CD14-positive monocyte (primary cell): Measurements from ENCODE around the gene GAS6. TPM values are rescaled to one million over a fixed set of nuclear protein-coding genes. Genes with fewer than 3 reads are reported as not detected.

Source experiments
- DNase-seq, 3 donors: peaks; one replicate each; pipeline ENCODE4 v3.0.0-alpha.2; 2011 to 2022
- H2AFZ ChIP-seq: 2 replicates; pipeline ENCODE4 v1.6.0; 2012; ENCODE audit warnings: mild to moderate bottlenecking, low read depth, low read length, inconsistent platforms; ENCODE audit not compliant: insufficient read depth, poor library complexity, severe bottlenecking
- H3K27ac ChIP-seq, 2 donors: 1 replicate in 1 of 2; 2 replicates in 1 of 2; pipeline ENCODE4 v1.5.1; 2012 to 2013; ENCODE audit warnings: low read length in 2 of 2, control low read depth in 1 of 2, inconsistent platforms in 1 of 2, low read depth in 1 of 2, mild to moderate bottlenecking in 1 of 2
- H3K27me3 ChIP-seq, 2 donors: one replicate each; pipeline versions ENCODE4 v1.6.0 to v1.6.1; 2011 to 2013; ENCODE audit warnings: low read length in 2 of 2; ENCODE audit not compliant: control insufficient read depth in 2 of 2, insufficient read depth in 2 of 2
- H3K36me3 ChIP-seq, 2 donors: replicated peaks in 1 of 2; 1 replicate in 1 of 2; 2 replicates in 1 of 2; pipeline versions ENCODE4 v1.5.1 to v1.6.1; 2012 to 2013; ENCODE audit warnings: low read length in 2 of 2, control low read depth in 1 of 2, inconsistent platforms in 1 of 2, mild to moderate bottlenecking in 1 of 2; ENCODE audit not compliant: insufficient read depth in 2 of 2, control insufficient read depth in 1 of 2
- H3K4me1 ChIP-seq, 2 donors: 1 replicate in 1 of 2; 2 replicates in 1 of 2; pipeline versions ENCODE4 v1.5.1 to v1.6.1; 2012 to 2013; ENCODE audit warnings: low read length in 2 of 2, control low read depth in 1 of 2, inconsistent platforms in 1 of 2, mild to moderate bottlenecking in 1 of 2, moderate library complexity in 1 of 2; ENCODE audit not compliant: insufficient read depth in 2 of 2, control insufficient read depth in 1 of 2
- H3K4me2 ChIP-seq: replicated peaks from 2 replicates; pipeline ENCODE3; 2012; ENCODE audit warnings: low read length, moderate library complexity, mild to moderate bottlenecking; ENCODE audit not compliant: poor library complexity, severe bottlenecking; ENCODE audit errors: extremely low read depth
- H3K4me3 ChIP-seq, 3 experiments: fragments of 200-600 bp in 1 of 3; sonication (generic) in 1 of 3; replicated peaks in 1 of 3; 1 replicate in 2 of 3; 2 replicates in 1 of 3; pipeline ENCODE4 v1.5.1; 2011 to 2013; ENCODE audit warnings: low read length in 3 of 3, mild to moderate bottlenecking in 3 of 3, control low read depth in 2 of 3, low read depth in 2 of 3, inconsistent platforms in 1 of 3, moderate library complexity in 1 of 3
- H3K79me2 ChIP-seq: 2 replicates; pipeline ENCODE4 v1.6.0; 2012; ENCODE audit warnings: mild to moderate bottlenecking, control low read depth, inconsistent platforms, low read length, moderate library complexity; ENCODE audit not compliant: insufficient read depth
- H3K9ac ChIP-seq: 2 replicates; pipeline ENCODE4 v1.6.0; 2017; ENCODE audit warnings: low read length, mild to moderate bottlenecking; ENCODE audit not compliant: insufficient read depth, poor library complexity, severe bottlenecking
- H3K9me3 ChIP-seq, 2 donors: replicated peaks in 1 of 2; 1 replicate in 1 of 2; 2 replicates in 1 of 2; pipeline versions ENCODE4 v1.5.1 to v1.6.1; 2012 to 2013; ENCODE audit warnings: low read length in 2 of 2, control low read depth in 1 of 2; ENCODE audit not compliant: control insufficient read depth in 1 of 2, insufficient read depth in 1 of 2
- H4K20me1 ChIP-seq: 2 replicates; pipeline ENCODE4 v1.6.0; 2012; ENCODE audit warnings: mild to moderate bottlenecking, low read length, control low read depth, moderate library complexity; ENCODE audit not compliant: insufficient read depth
- H3K27ac Mint-ChIP-seq, 7 donors: one replicate each; pipeline ENCODE4 v1.8.0; 2020; ENCODE audit warnings: mild to moderate bottlenecking in 7 of 7, mixed read lengths in 7 of 7, moderate library complexity in 6 of 7, inconsistent platforms in 2 of 7
- H3K27me3 Mint-ChIP-seq, 3 donors: one replicate each; pipeline ENCODE4 v1.8.0; 2021 to 2022; ENCODE audit warnings: low read depth in 3 of 3, mild to moderate bottlenecking in 3 of 3, mixed read lengths in 3 of 3, moderate library complexity in 3 of 3, inconsistent platforms in 1 of 3
- H3K36me3 Mint-ChIP-seq, 2 donors: one replicate each; pipeline ENCODE4 v1.8.0; 2020; ENCODE audit warnings: mixed read lengths in 2 of 2, inconsistent platforms in 1 of 2, mild to moderate bottlenecking in 1 of 2
- H3K4me1 Mint-ChIP-seq: one replicate; pipeline ENCODE4 v1.8.0; 2020; ENCODE audit warnings: mild to moderate bottlenecking, mixed read lengths
- H3K4me3 Mint-ChIP-seq, 2 donors: one replicate each; pipeline ENCODE4 v1.8.0; 2020; ENCODE audit warnings: mild to moderate bottlenecking in 2 of 2, mixed read lengths in 2 of 2, moderate library complexity in 1 of 2
- H3K9me3 Mint-ChIP-seq, 7 donors: one replicate each; pipeline ENCODE4 v1.8.0; 2020 to 2022; ENCODE audit warnings: mixed read lengths in 7 of 7, mild to moderate bottlenecking in 6 of 7, moderate library complexity in 6 of 7, inconsistent platforms in 2 of 7
- WGBS: methylation state at CpG from one replicate; pipeline ENCODE4 v1.1.5; 2013; ENCODE audit warnings: missing lambda C conversion rate; ENCODE audit not compliant: insufficient coverage; 5-methylcytosine and 5-hydroxymethylcytosine counted together
- intact Hi-C, 2 donors: fragments of 100-400 bp; cut with micrococcal nuclease; formaldehyde crosslinking; loops; one replicate each; pipeline versions ENCODE4 v1.15.0 to v1.15.1; 2023
- polyA plus RNA-seq, 3 donors: library from polyadenylated mRNA; depleted of rRNA in 1 of 3; unstranded in 2 of 3; stranded (reverse) in 1 of 3; fragments of 300-500 nt in 2 of 3; fragments of >200 nt in 1 of 3; fragmentation: Illumina TruSeq in 2 of 3; gene quantifications; 1 replicate in 2 of 3; 2 replicates in 1 of 3; pipeline ENCODE4 v1.2.3, GENCODE V29; 2012 to 2021
- TF ChIP-seq, protein P1 (sequence below): fragments of 200-600 bp; IDR thresholded peaks from one replicate; pipeline ENCODE4 v1.8.0; 2022; ENCODE audit warnings: antibody characterized with exemption, mild to moderate bottlenecking

The GAS6 gene
- polyA plus RNA-seq, 3 donors, result 1.8 to 7.5 (median 1.9) TPM

DNA sequence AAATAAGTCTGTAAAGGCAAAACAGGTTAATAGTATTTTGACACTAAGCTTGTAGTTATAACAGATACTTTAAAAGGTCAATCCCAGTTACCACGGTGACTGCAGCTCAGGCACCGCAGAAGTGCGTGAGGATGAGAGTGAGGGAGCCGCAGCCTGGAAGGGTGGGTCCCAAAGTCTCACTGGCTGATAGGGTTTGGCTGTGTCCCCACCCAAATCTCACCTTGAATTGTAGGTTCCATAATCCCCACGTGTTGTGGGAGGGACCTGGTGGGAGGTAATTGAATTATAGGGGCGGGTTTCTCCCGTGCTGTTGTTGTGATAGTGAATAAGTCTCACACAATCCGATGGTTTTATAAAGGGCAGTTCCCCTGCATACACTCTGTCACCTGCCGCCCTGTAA is 40.0 kb upstream of the GAS6 start:
- intact Hi-C loops, result no loop called here
- no peak overlapping the region for H3K4me3 Mint-ChIP-seq
- H3K79me2 ChIP-seq, result no peaks in the 10 kb centered on the region
- peaks cover 18 to 20% (median 19%) of the 10 kb centered on the region in 3 donors for H3K27me3 Mint-ChIP-seq
- H3K9me3 Mint-ChIP-seq, result peaks cover 0 to 1% (median 0%) of the 10 kb centered on the region in 7 donors
- H3K36me3 Mint-ChIP-seq, result no peaks in the 10 kb centered on the region
- H3K9ac ChIP-seq, result no peak overlapping the region
- H3K4me1 Mint-ChIP-seq, result peaks cover 6% of the 10 kb centered on the region
- H3K27ac ChIP-seq, result no peak overlapping the region
- H3K27me3 ChIP-seq, result peaks cover 7 to 20% of the 10 kb centered on the region in 2 donors
- no peak for DNase-seq
- 100% methylated on average over 4 of the region's 9 CpGs for WGBS
- H3K36me3 ChIP-seq, result no peaks in the 10 kb centered on the region
- TF ChIP-seq, protein P1, sequence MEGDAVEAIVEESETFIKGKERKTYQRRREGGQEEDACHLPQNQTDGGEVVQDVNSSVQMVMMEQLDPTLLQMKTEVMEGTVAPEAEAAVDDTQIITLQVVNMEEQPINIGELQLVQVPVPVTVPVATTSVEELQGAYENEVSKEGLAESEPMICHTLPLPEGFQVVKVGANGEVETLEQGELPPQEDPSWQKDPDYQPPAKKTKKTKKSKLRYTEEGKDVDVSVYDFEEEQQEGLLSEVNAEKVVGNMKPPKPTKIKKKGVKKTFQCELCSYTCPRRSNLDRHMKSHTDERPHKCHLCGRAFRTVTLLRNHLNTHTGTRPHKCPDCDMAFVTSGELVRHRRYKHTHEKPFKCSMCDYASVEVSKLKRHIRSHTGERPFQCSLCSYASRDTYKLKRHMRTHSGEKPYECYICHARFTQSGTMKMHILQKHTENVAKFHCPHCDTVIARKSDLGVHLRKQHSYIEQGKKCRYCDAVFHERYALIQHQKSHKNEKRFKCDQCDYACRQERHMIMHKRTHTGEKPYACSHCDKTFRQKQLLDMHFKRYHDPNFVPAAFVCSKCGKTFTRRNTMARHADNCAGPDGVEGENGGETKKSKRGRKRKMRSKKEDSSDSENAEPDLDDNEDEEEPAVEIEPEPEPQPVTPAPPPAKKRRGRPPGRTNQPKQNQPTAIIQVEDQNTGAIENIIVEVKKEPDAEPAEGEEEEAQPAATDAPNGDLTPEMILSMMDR, result no peak
- no peak overlapping the region for H3K4me3 ChIP-seq
- H3K9me3 ChIP-seq, result no peaks in the 10 kb centered on the region
- H4K20me1 ChIP-seq, result no peaks in the 10 kb centered on the region
- no peak overlapping the region for H2AFZ ChIP-seq
- H3K4me2 ChIP-seq, result no peak overlapping the region
- peaks cover 0 to 2% of the 10 kb centered on the region in 2 donors for H3K4me1 ChIP-seq
- H3K27ac Mint-ChIP-seq, result peak overlapping the region in 1 of 7 donors; percentile 74

DNA sequence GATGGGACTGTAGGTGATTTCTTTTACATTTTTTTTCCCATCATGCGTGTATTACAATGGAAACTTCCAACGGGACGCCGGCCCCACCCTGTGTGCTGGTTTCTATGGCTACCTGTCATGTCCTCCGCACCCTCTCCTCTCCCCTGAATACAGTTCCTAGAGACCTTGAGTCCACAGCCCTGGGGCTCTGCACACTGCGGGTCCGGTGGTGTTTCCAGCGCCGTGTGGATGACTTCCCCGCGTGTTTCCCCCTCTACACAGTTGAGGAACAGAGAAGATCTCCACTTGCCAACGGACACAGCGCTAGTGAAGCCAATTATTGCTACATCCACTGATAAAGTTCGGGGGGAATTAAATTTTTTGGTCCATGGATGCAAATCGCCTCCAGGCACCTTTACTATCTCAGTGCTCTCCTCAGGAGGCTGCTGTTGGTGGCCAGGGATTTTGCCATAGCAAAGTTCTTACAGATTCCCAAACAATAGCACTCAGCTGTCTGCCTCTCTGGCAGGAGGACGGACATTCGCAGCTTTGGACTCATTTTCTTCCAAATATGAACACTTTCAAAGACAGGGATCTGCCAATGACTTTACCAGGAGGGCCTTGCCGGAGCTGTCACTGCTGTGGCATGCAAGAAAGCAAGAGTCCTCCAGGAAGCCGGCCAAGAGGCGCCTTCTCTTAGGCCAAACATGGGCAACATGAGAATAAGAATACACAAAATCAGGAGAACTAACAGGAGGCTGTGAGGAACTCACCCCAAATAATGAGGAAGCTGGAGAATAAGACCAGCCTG is 39.3 kb upstream of the GAS6 start:
- no peaks in the 10 kb centered on the region for H3K4me1 Mint-ChIP-seq
- Histone ChIP-seq H2AFZ (no peak overlapping the region), H3K4me3 (no peak overlapping the region), H3K79me2 (no peaks in the 10 kb centered on the region), H3K27ac (no peak overlapping the region), H3K27me3 (peaks cover 7 to 15% of the 10 kb centered on the region in 2 donors), H3K4me2 (no peak overlapping the region), H3K9me3 (no peaks in the 10 kb centered on the region), H3K9ac (no peak overlapping the region), H4K20me1 (no peaks in the 10 kb centered on the region), H3K36me3 (no peaks in the 10 kb centered on the region), H3K4me1 (no peaks in the 10 kb centered on the region)
- TF ChIP-seq, protein P1, result no peak
- H3K27ac Mint-ChIP-seq, result peak overlapping the region in 1 of 7 donors; percentile 83
- intact Hi-C loops, result no loop called here
- peaks cover 16 to 17% (median 17%) of the 10 kb centered on the region in 3 donors for H3K27me3 Mint-ChIP-seq
- DNase-seq, result no peak
- no peaks in the 10 kb centered on the region for H3K36me3 Mint-ChIP-seq
- no peak overlapping the region for H3K4me3 Mint-ChIP-seq
- peaks cover 0 to 1% (median 0%) of the 10 kb centered on the region in 7 donors for H3K9me3 Mint-ChIP-seq
- 90% methylated on average over 11 of the region's 20 CpGs for WGBS
